Rectal smooth muscle tissue (tissue), 1 donor: Measurements from ENCODE around the gene CECR2.
"Not testable (repeated sequence)": the region's sequence is repeated elsewhere in the genome, so short reads cannot be mapped to it uniquely, and the experiment has no call there.

Source experiments
- H3K27ac ChIP-seq: one replicate; pipeline ENCODE4 v1.7.0; 2013; ENCODE audit warnings: low read depth, low read length, inconsistent platforms
- H3K27me3 ChIP-seq: one replicate; pipeline ENCODE4 v1.7.0; 2013; ENCODE audit warnings: low read length; ENCODE audit not compliant: control insufficient read depth, insufficient read depth
- H3K36me3 ChIP-seq: one replicate; pipeline ENCODE4 v1.7.0; 2013; ENCODE audit warnings: low read length; ENCODE audit not compliant: control insufficient read depth, insufficient read depth
- H3K4me1 ChIP-seq: one replicate; pipeline ENCODE4 v1.7.0; 2013; ENCODE audit warnings: low read length; ENCODE audit not compliant: control insufficient read depth, insufficient read depth
- H3K4me3 ChIP-seq: one replicate; pipeline ENCODE4 v1.7.0; 2013; ENCODE audit warnings: low read length
- H3K9ac ChIP-seq: one replicate; pipeline ENCODE4 v1.7.0; 2013; ENCODE audit warnings: low read length

CECR2 gene

GRCh38 chr22:17549655-17550054, 180.4 kb downstream of the CECR2 start:
- H3K36me3 ChIP-seq, result no peaks in the 10 kb centered on the region
- H3K27me3 ChIP-seq, result no peaks in the 10 kb centered on the region
- H3K4me1 ChIP-seq, result no peaks in the 10 kb centered on the region
- H3K27ac ChIP-seq, result no peak overlapping the region
- no peak overlapping the region for H3K9ac ChIP-seq
- H3K4me3 ChIP-seq, result no peak overlapping the region

- H3K27ac ChIP-seq, result no peak overlapping the region
- no peaks in the 10 kb centered on the region for H3K27me3 ChIP-seq
- H3K4me3 ChIP-seq, result no peak overlapping the region
- no peaks in the 10 kb centered on the region for H3K4me1 ChIP-seq
- H3K9ac ChIP-seq, result no peak overlapping the region
- H3K36me3 ChIP-seq, result no peaks in the 10 kb centered on the region
Observed at GRCh38 chr22:17552737-17553136, 183.5 kb downstream of the CECR2 start.

DNA sequence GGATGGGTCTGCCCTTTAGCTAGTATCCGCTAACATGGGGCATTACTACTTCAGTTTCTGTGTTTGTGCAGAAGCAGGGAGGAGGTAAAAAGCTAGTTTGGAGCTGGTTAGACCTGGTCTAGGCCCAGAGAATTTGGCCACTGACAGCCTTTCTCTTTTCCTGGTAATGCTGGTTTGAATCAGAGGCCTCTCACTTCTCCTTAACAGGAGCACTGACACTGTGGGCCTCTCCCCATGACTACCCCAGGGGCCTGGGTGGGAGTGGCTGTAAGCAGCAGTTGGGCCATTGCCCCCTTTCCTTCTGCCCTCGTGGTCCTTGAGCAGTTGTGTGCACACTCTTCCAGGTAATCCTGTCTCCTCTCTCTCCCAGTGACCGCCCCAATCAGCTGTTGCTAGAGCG, 185.6 kb downstream of the CECR2 start:
- no peaks in the 10 kb centered on the region for H3K27me3 ChIP-seq
- H3K9ac ChIP-seq, result no peak overlapping the region
- H3K4me3 ChIP-seq, result no peak overlapping the region
- no peaks in the 10 kb centered on the region for H3K36me3 ChIP-seq
- H3K27ac ChIP-seq, result no peak overlapping the region
- no peaks in the 10 kb centered on the region for H3K4me1 ChIP-seq

GRCh38 chr22:17559188-17559587, 189.9 kb downstream of the CECR2 start:
- peaks cover 17% of the 10 kb centered on the region for H3K4me1 ChIP-seq
- no peak overlapping the region for H3K4me3 ChIP-seq
- no peaks in the 10 kb centered on the region for H3K27me3 ChIP-seq
- H3K27ac ChIP-seq, result no peak overlapping the region
- H3K9ac ChIP-seq, result no peak overlapping the region
- no peaks in the 10 kb centered on the region for H3K36me3 ChIP-seq

DNA sequence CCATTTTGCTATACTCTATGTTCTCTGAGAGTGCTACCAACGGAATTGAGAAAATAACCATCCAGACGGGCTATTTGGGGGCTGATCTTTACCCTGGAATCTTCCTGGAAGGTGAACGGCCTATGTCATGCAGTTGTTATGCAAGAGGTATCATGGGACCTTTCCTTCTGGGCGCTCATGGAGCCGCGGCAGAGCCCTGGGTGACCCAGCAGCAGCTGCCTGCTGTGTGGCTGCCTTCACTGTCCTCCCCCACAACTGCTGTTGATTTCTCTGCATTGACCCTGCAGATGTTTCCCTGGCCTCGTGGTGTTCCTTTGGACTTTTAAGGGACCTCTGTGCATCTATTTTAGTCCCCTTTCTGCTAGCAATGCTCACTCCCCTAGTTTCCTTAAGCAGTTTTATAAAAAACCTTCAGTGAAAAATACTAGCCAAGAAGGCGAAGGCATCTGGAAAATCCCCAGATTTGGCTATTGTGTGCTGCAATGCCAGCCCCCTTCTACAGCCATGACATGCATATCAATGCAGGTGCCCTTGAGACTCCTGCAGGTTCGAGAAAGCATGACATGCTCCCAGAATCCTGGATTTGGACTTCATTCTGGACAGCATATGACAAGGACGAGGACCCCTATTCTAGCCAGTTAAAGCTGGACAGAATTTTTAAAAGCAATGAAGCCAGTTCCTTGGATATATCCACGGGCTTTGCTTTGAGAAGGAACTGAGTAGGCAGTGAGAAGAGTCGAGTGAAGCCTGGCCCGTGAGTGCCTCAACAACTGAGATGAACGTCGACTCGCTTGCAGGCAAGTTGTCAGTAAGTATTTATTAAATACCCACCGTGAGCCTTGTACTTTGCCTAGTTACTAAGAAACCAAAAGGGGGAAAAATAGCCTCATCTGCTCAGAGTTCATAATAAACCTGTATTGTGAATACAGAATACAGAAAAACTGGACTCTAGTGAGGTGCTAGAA, 193.9 kb downstream of the CECR2 start, which contains the start of gene SLC25A18:
Gene SLC25A18, plus strand, starts transcription at position 593 of the 965 bp plus-strand sequence. CDS start 16,447 bp downstream, outside the sequence.
- Histone ChIP-seq H3K27me3 (no peaks in the 10 kb centered on the region), H3K4me1 (peaks cover 19% of the 10 kb centered on the region), H3K4me3 (peak within 1 kb of the TSS; percentile 6), H3K27ac (peak within 1 kb of the TSS; percentile 82), H3K9ac (no peak within 1 kb of the TSS), H3K36me3 (no peaks in the 10 kb centered on the region)

GRCh38 chr22:17563936-17564391, 194.7 kb downstream of the CECR2 start:
- Histone ChIP-seq H3K27ac (peak overlapping the region; percentile 82), H3K9ac (no peak overlapping the region), H3K36me3 (no peaks in the 10 kb centered on the region), H3K4me3 (peak overlapping the region; percentile 6), H3K27me3 (no peaks in the 10 kb centered on the region), H3K4me1 (peaks cover 19% of the 10 kb centered on the region)

DNA sequence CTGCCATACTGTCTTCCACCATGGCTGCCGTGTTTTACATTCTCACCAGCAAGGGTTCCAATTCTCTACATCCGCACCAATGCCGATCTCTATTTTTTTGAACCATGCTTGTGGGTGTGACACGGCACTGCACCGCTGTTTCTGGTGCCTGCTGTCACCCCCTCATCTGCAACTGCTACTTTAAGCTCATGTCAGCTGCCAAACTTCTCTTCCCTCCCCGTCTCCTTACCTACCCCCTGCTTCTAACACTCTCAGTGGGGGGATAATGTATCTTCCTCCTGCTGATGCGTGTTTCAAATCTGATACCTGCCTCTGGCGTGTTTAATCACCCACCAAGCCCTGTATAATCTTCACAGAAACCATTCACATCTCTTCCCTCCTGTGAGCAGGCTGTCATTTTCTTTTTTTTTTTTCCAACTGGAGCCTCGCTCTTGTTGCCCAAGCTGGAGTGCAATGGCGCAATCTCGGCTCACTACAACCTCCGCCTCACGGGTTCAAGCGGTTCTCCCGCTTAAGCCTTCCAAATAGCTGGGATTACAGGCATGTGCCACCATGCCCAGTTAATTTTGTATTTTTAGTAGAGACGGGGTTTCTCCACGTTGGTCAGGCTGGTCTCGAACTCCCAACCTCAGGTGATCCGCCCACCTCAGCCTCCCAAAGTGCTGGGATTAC, 196.9 kb downstream of the CECR2 start:
- H3K27ac ChIP-seq, H3K36me3 ChIP-seq, H3K4me3 ChIP-seq, H3K9ac ChIP-seq, H3K27me3 ChIP-seq: not testable (repeated sequence)
- H3K4me1 ChIP-seq, result peaks cover 28% of the 10 kb centered on the region

DNA sequence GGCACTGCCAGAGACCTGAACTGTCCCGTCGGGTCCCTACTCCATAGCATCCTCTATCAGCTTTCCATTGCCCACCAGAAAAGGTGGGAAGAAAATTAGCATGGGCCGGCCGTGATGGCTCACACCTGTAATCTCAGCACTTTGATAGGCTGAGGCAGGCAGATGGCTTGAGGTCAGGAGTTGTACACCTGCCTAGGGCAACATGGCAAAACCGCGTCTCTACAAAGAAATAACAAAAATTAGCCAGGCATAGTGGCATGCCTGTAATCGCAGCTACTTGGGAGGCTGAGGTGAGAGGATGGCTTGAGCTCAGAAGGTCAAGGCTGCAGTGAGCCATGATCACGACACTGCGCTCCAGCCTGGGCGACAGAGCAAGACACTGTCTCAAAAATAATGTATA, 197.5 kb downstream of the CECR2 start:
- H3K36me3 ChIP-seq, result no peaks in the 10 kb centered on the region
- no peak overlapping the region for H3K4me3 ChIP-seq
- no peaks in the 10 kb centered on the region for H3K27me3 ChIP-seq
- H3K27ac ChIP-seq, result no peak overlapping the region
- peaks cover 33% of the 10 kb centered on the region for H3K4me1 ChIP-seq
- no peak overlapping the region for H3K9ac ChIP-seq

GRCh38 chr22:17569971-17570511, 200.8 kb downstream of the CECR2 start:
- no peak overlapping the region for H3K9ac ChIP-seq
- no peak overlapping the region for H3K4me3 ChIP-seq

GRCh38 chr22:17570851-17571631, 201.8 kb downstream of the CECR2 start:
- H3K9ac ChIP-seq, result peak overlapping the region; percentile 45
- H3K27me3 ChIP-seq, result no peaks in the 10 kb centered on the region
- H3K4me3 ChIP-seq, result peak overlapping the region; percentile 53
- H3K4me1 ChIP-seq, result peaks cover 15% of the 10 kb centered on the region
- H3K27ac ChIP-seq, result peak overlapping the region; percentile 92
- no peaks in the 10 kb centered on the region for H3K36me3 ChIP-seq

More at GRCh38 chr22:17569971-17570511, 200.8 kb downstream of the CECR2 start:
- peak overlapping the region; percentile 92 for H3K27ac ChIP-seq
- H3K4me1 ChIP-seq, result peaks cover 15% of the 10 kb centered on the region
- no peaks in the 10 kb centered on the region for H3K27me3 ChIP-seq
- H3K36me3 ChIP-seq, result no peaks in the 10 kb centered on the region

DNA sequence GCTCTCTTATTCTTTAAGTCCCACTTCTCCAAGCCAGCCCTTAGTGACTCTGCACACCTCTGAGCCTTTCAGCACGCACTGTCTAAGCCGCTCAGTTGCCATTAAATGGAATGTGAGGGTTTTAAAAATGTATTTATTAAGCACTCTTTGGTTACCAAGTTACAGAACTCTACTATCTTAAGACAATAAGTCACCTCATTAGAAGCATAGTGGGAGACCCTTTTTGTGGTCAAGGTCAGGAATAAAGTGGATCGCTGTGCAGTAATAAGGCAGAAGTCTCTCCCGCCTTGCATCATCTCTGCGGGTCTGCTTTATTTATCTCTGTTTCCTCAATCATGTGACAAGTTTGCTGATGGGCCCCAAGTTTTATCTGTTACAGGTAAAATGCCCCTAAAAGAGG, 205.9 kb downstream of the CECR2 start:
- Histone ChIP-seq H3K36me3 (no peaks in the 10 kb centered on the region), H3K27ac (no peak overlapping the region), H3K9ac (no peak overlapping the region)

GRCh38 chr22:17575681-17576080, 206.4 kb downstream of the CECR2 start:
- H3K4me3 ChIP-seq, result no peak overlapping the region
- no peaks in the 10 kb centered on the region for H3K36me3 ChIP-seq
- H3K4me1 ChIP-seq, result peaks cover 7% of the 10 kb centered on the region
- no peak overlapping the region for H3K9ac ChIP-seq
- H3K27me3 ChIP-seq, result no peaks in the 10 kb centered on the region
- H3K27ac ChIP-seq, result no peak overlapping the region

More for the DNA sequence above, 205.9 kb downstream of the CECR2 start:
- H3K4me3 ChIP-seq, result no peak overlapping the region
- peaks cover 9% of the 10 kb centered on the region for H3K4me1 ChIP-seq
- no peaks in the 10 kb centered on the region for H3K27me3 ChIP-seq
